ENCODE data around the gene ZNF30.
"Not testable (repeated sequence)": the region's sequence is repeated elsewhere in the genome, so short reads cannot be mapped to it uniquely, and the experiment has no call there.

Gene ZNF30

DNA sequence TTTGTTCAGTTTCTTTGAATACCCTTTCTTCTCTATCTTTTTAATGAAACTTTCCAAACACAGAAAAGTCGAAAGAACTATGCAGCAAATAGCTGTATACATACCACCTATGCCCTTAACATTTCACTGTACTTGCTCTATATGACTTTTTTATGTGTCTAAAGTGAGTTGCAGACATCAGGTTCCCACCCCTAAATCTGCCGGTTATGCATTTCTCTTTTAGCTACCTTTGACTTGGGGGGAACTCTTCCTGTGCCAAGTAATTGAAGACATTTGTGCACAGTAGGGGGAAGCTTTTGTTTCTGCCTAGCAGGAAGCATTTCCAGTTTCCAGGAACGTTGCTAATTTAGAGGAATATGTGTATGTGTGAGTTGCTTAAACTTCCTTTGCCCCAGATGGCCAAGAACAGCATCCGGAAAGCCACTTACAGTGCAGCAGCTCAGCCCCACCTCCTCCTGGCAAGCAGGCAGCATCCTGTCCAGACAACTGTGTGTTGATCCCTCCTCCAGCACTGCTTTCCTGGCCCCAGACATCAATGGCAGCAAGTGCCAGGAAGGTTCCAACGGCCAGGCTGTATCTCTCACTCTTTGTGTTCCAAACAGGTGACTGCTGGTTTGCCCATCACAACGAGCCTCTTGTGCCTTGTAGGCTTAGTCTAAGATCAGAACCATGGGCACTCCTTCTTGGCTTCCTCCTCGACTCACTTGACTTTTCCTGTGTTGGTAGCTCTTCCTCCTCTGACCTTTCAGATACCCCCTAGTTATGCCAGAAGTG is 58.7 kb downstream of the ZNF30 start:
- DNase-seq (ENCODE audit: low read depth): peak; percentile 31
- H3K4me3 ChIP-seq (ENCODE audit: low read depth, low read length): no peak overlapping the region
- TF ChIP-seq, protein P1, sequence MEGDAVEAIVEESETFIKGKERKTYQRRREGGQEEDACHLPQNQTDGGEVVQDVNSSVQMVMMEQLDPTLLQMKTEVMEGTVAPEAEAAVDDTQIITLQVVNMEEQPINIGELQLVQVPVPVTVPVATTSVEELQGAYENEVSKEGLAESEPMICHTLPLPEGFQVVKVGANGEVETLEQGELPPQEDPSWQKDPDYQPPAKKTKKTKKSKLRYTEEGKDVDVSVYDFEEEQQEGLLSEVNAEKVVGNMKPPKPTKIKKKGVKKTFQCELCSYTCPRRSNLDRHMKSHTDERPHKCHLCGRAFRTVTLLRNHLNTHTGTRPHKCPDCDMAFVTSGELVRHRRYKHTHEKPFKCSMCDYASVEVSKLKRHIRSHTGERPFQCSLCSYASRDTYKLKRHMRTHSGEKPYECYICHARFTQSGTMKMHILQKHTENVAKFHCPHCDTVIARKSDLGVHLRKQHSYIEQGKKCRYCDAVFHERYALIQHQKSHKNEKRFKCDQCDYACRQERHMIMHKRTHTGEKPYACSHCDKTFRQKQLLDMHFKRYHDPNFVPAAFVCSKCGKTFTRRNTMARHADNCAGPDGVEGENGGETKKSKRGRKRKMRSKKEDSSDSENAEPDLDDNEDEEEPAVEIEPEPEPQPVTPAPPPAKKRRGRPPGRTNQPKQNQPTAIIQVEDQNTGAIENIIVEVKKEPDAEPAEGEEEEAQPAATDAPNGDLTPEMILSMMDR (IDR thresholded peaks at IDR 0.05; ENCODE audit: control insufficient read depth, extremely low read depth, insufficient read depth): no peak

DNA sequence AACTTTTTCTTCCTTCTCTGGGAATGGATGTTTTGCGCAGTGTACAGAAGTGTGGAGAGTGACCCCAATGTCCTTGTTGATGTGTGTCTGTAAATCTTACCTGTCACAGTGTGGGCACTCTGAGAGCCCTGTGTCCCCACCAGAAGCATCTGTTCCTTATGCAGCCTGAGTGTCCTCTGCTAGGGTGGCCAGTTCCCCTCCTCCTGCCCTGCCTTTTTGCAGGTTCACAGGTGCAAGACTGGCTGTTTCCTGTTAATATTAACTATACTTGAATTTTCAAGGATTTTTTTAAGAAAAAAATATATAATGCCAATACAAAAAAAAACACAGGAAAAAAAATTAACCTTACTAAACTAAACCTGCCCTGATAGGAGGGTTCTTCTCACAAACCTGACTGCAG is 61.4 kb downstream of the ZNF30 start:
- no peak for DNase-seq (ENCODE audit: low read depth)
- no peak overlapping the region for H3K4me3 ChIP-seq (ENCODE audit: low read depth, low read length)
- TF ChIP-seq, protein P1 (IDR thresholded peaks at IDR 0.05; ENCODE audit: control insufficient read depth, extremely low read depth, insufficient read depth): no peak

DNA sequence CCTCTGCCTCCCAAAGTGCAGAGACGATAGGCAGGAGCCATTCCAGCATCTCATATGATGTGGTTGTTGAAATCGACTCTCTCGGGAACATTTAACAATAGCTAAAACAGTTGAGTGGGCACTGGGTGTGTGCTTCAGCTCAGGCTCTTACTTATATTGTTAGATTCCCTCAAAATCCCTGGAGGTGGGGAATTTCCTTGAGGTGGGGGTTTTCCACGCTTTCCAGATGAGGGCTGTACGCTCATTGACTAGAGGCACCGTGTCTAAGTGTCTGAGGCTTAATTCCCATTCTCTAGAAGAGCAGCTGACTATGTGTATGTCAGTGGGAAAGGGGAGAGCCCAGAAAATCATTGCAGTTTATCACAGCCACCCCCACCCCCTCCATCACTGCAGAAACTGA is 62.6 kb downstream of the ZNF30 start:
- TF ChIP-seq, protein P1 (IDR thresholded peaks at IDR 0.05; ENCODE audit: control insufficient read depth, extremely low read depth, insufficient read depth): no peak
- no peak overlapping the region for H3K4me3 ChIP-seq (ENCODE audit: low read depth, low read length)
- DNase-seq (ENCODE audit: low read depth): no peak

DNA sequence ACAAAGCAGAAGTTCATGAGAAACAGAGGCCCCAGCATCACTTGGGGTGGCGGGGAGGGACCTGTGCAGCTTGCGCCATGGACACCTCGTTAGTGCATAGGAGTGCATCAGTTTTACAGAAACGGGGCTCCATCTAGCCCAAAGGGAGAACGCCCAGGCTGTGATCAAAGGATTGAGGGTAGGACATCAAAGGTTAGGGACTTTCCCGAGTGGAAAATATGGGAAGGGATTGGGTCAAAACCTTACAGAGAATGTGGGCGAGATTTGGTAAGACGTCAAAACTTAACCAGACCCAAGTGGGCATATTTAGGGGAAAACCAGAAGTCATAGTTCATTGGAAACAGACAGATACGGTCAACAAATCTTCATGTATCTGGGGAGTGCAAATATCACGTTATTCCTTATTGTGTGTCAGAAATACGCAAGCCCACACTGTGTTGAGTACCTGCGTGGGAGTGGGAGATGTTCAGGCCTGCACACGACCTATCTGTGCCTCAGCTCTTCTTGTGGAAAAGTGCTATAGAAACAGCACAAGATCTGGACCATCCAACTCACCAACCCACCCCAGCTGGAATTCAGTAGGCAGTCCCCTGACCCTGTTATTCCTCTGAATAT is 64.0 kb downstream of the ZNF30 start:
- TF ChIP-seq, protein P1 (IDR thresholded peaks at IDR 0.05; ENCODE audit: control insufficient read depth, extremely low read depth, insufficient read depth): no peak
- no peak for DNase-seq (ENCODE audit: low read depth)

DNA sequence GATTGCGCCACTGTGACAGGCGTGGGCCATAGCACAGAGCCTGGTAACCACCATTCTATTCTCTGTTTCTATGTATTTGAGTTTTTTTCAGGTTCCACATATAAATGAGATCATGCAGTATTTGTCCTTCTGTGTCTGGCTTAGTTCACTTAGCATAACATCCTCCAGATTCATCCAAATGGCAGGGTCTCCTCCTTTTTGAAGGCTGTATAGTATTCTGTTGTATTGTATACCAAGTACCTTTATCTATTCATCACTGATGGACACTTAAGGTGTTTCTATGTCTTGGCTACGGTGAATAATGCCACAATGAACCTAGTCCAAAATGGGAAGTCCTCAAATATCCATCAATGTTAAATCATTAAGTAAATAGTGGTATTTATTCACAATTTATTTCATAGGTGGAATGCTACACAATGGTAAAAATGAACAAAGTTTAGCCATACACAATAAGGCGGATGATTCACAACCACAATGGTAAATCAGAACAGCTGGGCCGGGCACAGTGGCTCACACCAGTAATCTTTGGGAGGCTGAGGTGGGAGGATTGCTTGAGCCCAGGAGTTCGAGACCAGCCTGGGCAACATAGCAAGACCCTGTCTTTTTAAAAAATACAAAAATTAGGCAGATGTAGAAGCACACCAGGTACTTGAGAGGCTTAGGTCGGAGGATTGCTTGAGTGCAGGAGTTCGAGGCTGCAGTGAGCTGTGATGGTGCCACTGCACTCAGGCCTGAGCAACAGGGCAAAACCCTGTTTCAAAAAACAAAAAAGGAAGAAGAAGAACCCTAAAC is 65.0 kb downstream of the ZNF30 start:
- no peak for DNase-seq (ENCODE audit: low read depth)
- TF ChIP-seq, protein P1 (IDR thresholded peaks at IDR 0.05; ENCODE audit: control insufficient read depth, extremely low read depth, insufficient read depth): no peak
- H3K4me3 ChIP-seq (ENCODE audit: low read depth, low read length): no peak overlapping the region

More for the DNA sequence above, 64.0 kb downstream of the ZNF30 start:
- no peak overlapping the region for H3K4me3 ChIP-seq (ENCODE audit: low read depth, low read length)

DNA sequence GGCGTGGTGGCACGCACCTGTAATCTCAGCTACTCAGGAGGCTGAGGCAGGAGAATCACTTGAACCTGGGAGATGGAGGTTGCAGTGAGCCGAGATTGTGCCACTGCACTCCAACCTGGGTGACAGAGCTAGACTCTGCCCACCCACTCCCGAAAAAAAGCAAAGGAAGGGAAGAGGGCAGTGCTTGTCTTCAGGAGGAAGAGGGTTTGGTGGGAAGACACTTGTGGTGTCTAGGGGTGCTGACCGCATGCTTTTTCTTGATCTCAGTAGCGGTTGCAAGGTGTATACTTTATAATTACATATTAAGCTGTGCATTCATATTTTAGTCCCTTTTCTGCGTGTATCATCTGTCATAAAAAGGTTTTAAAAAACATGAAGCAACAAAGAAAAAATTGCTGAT is 65.9 kb downstream of the ZNF30 start:
- not testable (repeated sequence) for DNase-seq (ENCODE audit: low read depth); H3K4me3 ChIP-seq (ENCODE audit: low read depth, low read length)

DNA sequence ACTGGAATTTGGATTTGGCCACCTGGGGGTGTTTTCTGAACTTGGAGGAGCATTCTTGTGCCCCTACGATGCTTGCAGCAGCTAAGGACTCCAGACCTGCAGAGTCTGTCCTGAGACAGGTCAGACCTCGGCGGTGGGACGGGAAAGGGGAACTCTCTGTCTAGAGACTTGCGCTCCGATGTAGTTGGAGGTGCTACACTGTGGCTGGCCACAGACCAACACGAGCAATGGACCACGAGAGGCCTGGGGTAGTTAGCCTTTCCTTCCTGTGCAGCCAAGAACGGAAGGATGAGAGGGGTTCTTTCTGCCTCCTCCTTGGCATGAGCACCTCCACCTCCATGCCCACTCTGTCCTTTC is 67.6 kb downstream of the ZNF30 start:
- TF ChIP-seq, protein P1 (IDR thresholded peaks at IDR 0.05; ENCODE audit: control insufficient read depth, extremely low read depth, insufficient read depth): no peak
- H3K4me3 ChIP-seq (ENCODE audit: low read depth, low read length): no peak overlapping the region
- DNase-seq (ENCODE audit: low read depth): no peak

All from LNCaP clone FGC (cell line).